HG03039 (cell line): ENCODE data around the gene GALNT6.

Experiments
- ATAC-seq: cut with Tn5 transposase; IDR thresholded peaks from one replicate; pipeline ENCODE4 v1.9.1; 2021; ENCODE audit warnings: mild to moderate bottlenecking, moderate library complexity; ENCODE audit not compliant: unreplicated experiment

Gene GALNT6

GRCh38 chr12:51382173-51382572, 9.0 kb downstream of the GALNT6 start:
- no peak for ATAC-seq

- no peak for ATAC-seq
Observed at GRCh38 chr12:51381226-51382079, 9.8 kb downstream of the GALNT6 start.

GRCh38 chr12:51379571-51379970, 11.6 kb downstream of the GALNT6 start:
- no peak for ATAC-seq

GRCh38 chr12:51378749-51379148, 12.5 kb downstream of the GALNT6 start:
- no peak for ATAC-seq

- no peak for ATAC-seq
Observed at GRCh38 chr12:51377099-51377984, 13.9 kb downstream of the GALNT6 start.

- no peak for ATAC-seq
Observed at GRCh38 chr12:51374856-51375255, 16.4 kb downstream of the GALNT6 start.

GRCh38 chr12:51374361-51374760, 16.8 kb downstream of the GALNT6 start:
- ATAC-seq = no peak

- ATAC-seq = no peak
Observed at GRCh38 chr12:51373187-51373586, 18.0 kb downstream of the GALNT6 start.

GRCh38 chr12:51372021-51372420, 19.2 kb downstream of the GALNT6 start:
- no peak for ATAC-seq

- no peak for ATAC-seq
Observed at GRCh38 chr12:51371295-51371953, 19.8 kb downstream of the GALNT6 start.

- no peak for ATAC-seq
Observed at GRCh38 chr12:51370667-51371066, 20.5 kb downstream of the GALNT6 start.

- ATAC-seq = no peak
Observed at GRCh38 chr12:51369581-51369980, 21.6 kb downstream of the GALNT6 start.

GRCh38 chr12:51368640-51369517, 22.3 kb downstream of the GALNT6 start:
- peak; percentile 94 for ATAC-seq

GRCh38 chr12:51365276-51365675, 25.9 kb downstream of the GALNT6 start:
- no peak for ATAC-seq

- ATAC-seq = no peak
Observed at GRCh38 chr12:51364001-51364400, 27.2 kb downstream of the GALNT6 start.

- no peak for ATAC-seq
Observed at GRCh38 chr12:51362747-51363342, 28.4 kb downstream of the GALNT6 start.

- ATAC-seq = no peak
Observed at GRCh38 chr12:51362307-51362706, 28.9 kb downstream of the GALNT6 start.

GRCh38 chr12:51361161-51362016, 29.8 kb downstream of the GALNT6 start:
- ATAC-seq = no peak

- no peak for ATAC-seq
Observed at GRCh38 chr12:51360315-51360714, 30.9 kb downstream of the GALNT6 start.
